Activated naive CD4-positive, alpha-beta T cell treated with anti-CD3 and anti-CD28 coated beads, Interleukin-2, amount 50 U/mL, for 16 hours (primary cell): Measurements from ENCODE around the gene GNG13.
"Not testable (repeated sequence)": the region's sequence is repeated elsewhere in the genome, so short reads cannot be mapped to it uniquely, and the experiment has no call there.

Experiments used
- DNase-seq: peaks from one replicate; pipeline ENCODE4 v3.0.0-alpha.2; 2020

GNG13 gene

DNA sequence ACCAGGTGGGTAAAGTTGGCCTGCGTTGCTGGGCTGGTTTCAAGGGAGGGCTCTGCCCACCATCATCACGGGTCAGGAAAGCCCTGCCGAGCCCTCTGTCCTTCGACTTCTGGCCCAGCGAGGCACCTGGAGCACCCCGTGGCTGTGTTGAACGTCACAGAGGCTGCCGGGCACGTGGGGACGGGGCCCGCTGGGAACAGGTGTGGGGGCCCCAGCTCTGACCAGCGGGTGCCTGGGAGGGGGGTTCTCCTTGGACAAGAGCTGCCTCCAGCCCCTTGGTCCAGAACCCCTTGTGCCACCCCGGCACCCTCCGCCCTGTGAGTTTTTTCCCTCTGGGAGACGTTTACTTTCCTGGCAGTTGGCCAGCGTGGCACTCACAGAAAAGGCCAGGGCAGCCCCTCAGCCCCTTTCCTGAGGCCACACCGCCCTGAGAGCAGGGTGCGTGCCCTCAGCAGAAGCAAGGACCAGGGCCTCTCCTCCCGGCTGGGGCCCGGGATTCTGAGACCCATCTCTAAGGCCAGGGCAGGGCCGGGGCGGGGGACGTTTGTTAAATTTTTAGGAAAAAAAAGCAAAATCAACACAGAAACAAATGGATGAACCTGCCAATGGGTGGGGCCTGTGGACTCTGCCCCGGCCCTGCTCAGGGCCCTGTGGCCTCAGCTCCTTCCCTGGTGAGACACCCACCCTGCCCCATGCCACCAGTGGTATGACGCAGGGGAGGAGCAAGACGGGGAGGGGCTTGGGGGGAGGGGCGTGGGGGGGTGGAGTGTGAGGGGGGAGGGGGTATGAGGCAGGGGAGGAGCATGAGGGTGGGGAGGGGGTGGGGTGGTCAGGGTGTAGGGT is 31.3 kb upstream of the GNG13 start:
- DNase-seq = no peak

- no peak for DNase-seq
These were observed 30.5 kb upstream of the GNG13 start for GRCh38 chr16:830871-831570.

DNA sequence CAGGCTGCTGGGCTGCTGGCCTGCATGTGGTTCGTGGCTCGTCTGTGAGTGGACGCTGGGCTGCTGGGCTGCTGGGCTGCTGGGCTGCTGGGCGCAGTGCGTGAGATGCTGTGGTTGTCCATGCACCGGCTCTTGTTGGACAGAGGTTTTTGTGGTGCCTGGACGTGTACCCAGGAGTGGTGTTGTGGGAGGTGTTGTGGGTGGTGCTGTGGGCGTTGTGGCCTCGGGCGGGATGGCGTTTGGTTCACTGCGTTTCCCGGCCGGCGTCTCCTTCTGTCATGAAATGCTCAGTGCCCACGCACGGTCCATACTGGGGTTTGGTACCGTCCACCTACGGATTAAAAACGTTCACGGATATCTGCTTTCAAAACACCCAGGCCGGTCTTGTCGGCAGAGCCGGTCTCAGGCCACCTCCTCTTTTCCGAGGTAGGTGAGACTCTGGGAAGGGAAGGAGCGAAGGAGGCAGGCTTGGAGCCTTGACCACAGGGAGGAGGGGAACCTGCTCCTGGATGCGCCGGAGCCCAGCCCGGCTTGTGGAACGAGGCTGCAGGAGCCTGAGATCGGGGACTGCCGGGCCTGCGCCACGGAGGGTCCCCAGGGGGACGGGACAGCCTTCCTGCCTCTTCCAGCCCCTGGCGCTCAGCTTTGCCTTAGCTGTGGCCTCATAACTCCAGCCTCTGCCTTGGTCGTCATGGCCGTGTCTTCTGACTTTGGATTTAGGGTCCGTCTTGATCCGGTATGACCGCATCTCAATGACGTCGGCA is 29.8 kb upstream of the GNG13 start:
- DNase-seq = no peak

DNA sequence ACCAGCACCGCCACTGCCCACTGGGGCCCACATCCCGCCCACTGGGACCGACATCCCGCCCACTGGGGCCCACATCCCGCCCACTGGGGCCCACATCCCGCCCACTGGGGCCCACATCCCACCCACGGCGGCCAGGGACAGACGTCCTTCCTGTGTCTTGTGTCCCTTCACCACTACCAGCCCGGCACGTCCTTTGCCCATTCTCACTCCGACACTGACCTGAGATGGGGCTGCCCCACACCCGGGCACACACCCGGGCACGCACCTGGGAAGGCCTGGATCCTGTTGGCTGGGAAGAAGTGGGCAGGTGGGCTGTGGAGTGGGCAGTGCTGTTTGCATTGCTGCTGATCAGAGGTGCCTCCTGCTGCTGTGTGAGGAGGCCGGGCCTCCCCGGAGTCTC is 28.4 kb upstream of the GNG13 start:
- no peak for DNase-seq

DNA sequence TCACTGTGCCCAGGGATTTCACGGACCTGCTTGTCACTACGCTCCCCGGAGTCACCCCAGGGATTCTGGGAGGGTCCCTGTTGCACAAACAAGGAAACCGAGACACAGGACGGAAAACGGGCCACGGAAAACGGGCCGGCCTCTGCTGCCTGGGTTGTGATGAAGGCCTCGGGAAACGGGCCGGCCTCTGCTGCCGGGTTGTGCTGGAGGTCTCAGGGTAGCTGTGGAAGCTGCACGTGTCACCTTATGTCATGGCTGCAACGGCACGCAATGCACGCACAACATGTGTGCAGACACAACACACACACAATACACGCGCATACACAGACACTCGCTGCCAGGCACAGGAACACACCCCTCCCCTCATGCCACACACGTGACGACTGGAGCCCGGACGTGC is 27.0 kb upstream of the GNG13 start:
- no peak for DNase-seq

- no peak for DNase-seq
These were observed 25.0 kb upstream of the GNG13 start for GRCh38 chr16:825341-826061.

DNA sequence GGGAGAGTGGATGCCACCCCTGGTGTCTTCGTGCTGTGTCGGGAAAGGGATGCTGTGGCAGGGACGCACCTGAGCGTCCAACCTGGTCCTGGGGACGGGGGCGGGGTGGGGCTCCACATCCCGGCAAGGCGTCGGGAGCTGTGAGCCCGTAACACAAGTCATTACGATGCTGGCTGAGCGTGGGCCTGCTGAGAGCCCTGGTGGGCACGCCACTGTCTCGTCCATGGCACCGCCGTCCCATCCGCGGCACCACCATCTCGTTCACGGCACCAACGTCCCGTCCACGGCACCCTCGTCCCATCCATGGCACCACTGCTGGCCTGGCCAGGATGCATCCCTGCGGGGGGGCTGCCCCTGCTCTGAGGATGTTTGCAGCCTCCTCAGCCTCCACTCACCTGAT is 24.1 kb upstream of the GNG13 start:
- DNase-seq = no peak

GRCh38 chr16:824194-824593 is 23.7 kb upstream of the GNG13 start:
- DNase-seq = no peak

DNA sequence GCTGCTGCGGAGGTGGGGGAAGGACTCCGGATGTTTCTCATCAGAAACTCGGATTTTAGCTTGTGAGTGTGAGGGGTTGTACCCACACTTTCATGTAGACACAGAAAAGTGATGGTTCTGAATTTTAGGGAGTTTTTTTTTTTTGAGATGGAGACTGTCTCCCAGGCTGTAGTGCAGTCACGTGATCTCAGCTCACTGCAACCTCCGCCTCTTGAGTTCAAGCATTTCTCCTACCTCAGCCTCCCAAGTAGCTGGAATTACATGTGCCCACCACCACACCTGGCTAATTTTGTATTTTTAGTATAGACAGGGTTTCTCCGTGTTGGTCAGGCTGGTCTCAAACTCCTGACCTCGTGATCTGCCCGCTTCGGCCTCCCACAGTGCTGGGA is 22.4 kb upstream of the GNG13 start:
- DNase-seq = no peak

DNA sequence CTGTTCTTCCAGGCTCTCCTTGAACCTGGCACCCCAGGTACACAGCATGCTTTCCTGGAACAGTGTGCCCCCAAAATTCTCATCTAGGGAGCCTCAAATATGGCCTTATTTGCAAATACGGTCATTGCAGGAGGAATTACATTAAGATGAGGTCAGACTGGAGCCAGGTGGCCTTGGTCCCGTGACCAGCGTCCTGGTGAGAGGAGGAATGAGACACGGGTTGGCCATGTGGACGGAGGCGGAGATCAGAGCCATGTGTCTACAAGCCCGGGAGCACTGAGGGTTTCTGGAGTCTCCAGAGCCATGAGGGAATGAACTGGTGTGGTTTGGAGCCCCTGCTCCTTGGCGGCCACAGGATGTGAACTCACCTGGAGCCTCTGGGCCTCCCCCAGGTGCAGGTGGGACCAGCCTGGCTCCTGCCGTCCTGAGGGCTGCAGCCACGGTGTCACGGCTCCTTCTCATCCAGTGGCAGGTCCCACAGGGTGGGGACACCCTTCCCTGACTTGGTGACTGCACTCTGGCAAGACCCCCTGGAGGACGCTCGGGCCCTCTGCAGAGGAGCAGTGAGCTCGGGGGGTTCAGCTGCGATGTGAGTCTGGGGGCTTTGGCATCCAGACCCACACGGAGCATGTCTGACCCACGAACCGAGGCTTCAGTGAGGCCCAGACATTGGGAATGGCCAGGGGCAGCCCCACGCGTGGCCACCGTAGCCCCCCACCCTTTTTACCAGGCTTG is 21.8 kb upstream of the GNG13 start:
- DNase-seq = no peak

DNA sequence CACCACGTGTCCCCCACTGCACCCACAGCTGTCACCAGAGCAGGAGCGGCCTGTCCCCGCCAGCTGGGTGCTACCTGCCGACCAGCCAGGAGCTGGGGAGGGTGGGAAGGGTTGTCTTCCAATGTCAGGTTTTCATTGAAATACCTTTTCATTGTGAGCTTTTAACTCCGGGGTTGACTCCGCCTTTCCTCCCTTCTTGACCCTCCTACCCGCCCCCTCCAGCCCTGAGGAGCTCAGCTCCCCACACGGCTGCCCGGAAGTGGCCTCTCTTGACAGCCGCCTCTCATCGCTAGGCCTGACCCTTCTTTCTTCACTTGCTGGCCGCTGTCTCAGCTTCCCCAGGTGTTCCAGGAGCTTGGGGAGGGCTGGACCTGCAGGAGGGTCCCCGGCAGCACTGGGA is 21.2 kb upstream of the GNG13 start:
- no peak for DNase-seq

GRCh38 chr16:820748-821147 is 20.2 kb upstream of the GNG13 start:
- no peak for DNase-seq

DNA sequence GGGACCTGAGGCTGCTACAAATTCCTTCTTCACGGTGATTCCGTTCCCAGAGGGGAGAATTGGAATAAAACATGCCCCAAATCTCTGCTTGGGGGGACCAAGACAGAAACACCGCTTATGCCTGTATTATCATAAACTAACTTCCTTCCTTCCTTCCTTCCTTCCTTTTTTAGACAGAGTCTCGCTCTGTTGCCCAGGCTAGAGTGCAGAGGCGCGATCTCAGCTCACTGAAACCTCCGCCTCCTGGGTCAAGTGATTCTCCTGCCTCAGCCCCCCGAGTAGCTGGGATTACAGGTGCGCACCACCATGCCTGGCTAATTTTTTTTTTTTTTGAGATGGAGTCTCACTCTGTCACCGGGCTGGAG is 19.5 kb upstream of the GNG13 start:
- DNase-seq = not testable (repeated sequence)

DNA sequence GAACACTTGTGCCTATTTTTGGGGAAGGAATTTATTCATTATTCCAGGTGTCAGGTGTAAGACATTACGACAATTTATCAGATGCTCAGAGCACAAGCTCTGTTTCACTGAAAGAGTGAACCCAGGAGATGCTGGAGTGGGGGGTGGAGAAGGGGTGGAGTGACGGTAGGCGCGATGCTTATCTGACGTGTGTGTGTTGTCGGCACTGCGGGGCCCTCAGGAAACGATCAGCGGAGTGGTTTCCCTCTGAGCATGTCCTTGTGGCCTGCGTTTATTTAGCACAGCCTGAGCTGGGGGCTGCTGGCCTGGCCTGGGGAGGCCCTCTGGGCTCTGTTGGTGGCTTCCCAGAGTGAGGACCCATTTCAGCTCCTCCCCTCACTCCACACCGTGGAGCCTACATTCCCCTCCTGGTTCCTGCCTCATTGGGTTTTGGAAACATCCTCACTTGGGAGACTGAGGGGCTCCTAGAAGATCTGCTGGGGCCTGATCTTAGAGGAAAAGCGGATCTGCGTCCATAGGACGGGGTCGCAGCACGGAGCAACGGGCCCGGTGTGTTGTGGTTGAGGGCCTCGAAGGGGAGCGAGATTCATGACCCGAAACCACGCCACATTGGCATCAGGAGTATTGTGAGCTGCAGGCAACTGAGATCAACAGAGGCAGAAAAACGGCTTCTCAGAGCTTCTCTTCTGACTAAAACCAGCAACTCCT is 19.0 kb upstream of the GNG13 start:
- no peak for DNase-seq

DNA sequence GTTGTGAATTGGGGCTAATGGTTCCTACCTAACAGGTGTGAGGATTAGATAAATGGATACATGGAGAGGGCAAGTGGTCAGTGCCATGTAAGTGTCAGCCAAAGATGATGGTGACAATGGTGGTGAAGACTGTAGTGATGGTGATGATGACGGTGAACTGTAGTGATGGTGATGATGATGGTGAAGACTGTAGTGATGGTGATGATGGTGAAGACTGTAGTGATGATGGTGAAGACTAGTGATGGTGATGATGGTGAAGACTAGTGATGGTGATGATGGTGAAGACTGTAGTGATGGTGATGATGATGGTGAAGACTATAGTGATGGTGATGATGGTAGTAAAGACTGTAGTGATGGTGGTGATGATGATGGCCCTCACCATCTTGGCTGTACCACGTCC is 18.1 kb upstream of the GNG13 start:
- DNase-seq = no peak

- no peak for DNase-seq
These were observed 17.6 kb upstream of the GNG13 start for GRCh38 chr16:818132-818531.

- DNase-seq = no peak
These were observed 16.7 kb upstream of the GNG13 start for GRCh38 chr16:817001-817906.

DNA sequence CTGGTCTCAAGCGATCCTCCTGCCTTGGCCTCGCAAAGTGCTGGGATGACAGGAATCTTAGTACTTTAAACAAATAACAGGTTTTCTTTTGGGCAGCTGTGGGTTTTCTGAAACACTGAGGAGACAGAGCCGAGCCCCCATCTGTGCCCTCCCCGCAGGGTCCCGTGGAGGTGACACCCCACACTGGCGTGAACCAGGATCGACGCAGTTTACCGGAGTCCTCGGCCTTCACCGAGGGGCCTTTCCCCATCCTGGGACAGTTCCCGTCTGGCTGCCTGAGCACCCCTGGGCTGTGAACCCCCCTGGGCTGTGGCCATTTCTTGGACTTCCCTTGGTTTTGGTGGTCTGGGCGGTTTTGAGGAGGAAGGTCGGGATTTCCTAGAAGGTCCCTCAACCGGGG is 15.3 kb upstream of the GNG13 start:
- DNase-seq = no peak

DNA sequence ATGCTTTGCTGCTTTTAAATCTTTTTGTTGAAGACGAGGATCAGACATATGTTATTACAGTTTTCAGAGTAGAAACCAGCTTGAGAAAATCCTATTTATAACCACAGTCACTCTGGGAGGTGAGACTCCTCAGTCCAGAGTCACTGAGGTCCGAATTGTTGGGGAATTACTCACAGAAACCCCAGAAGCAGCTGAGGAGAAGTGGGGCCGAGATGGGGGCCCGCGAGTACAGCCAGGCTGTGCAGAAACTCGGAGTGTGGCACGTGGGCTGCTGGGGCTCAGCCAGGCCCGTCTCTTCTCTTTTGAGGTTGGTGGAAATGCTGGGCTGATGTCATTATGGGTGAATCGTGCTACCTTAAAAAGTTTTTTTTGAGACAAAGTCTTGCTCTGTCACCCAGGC is 14.4 kb upstream of the GNG13 start:
- DNase-seq = no peak

- DNase-seq = no peak
These were observed 13.4 kb upstream of the GNG13 start for GRCh38 chr16:813916-814412.
